LNCaP clone FGC (cell line): Measurements from ENCODE around the gene CNOT4.

ENCODE experiments used
- DNase-seq: peaks from one replicate; pipeline ENCODE4 v3.0.0-alpha.2; 2011; ENCODE audit warnings: low read depth
- H3K4me3 ChIP-seq: 2 replicates; pipeline ENCODE4 v1.5.1; 2011; ENCODE audit warnings: mild to moderate bottlenecking, low read depth, low read length, control low read depth
- CTCF ChIP-seq: IDR thresholded peaks from 2 replicates; pipeline ENCODE4 v1.5.1; 2012; ENCODE audit warnings: mild to moderate bottlenecking; ENCODE audit not compliant: control insufficient read depth, insufficient read depth; ENCODE audit errors: extremely low read depth

The CNOT4 gene

GRCh38 chr7:135316648-135317313 is 193.1 kb downstream of the CNOT4 start:
- no peak for DNase-seq
- no peak overlapping the region for H3K4me3 ChIP-seq
- TF ChIP-seq CTCF: no peak

- DNase-seq: no peak
- no peak overlapping the region for H3K4me3 ChIP-seq
- TF ChIP-seq CTCF: no peak
These were observed 195.9 kb downstream of the CNOT4 start for GRCh38 chr7:135313971-135314370.
